ENCODE results near the gene OGDH. TPM values are rescaled to one million over a fixed set of nuclear protein-coding genes. Genes with fewer than 3 reads are reported as not detected.

The OGDH gene
- total RNA-seq, 3 donors from 2014 or later (not counting 1 experiment from before 2014, with no cell fraction given): 69.2 to 86.7 (median 81.4) TPM

- no peak overlapping the region for H3K4me3 ChIP-seq (ENCODE audit: low read length)
- Mint-ChIP-seq H3K36me3 (peaks cover 7% of the 10 kb centered on the region), H3K27ac (no peak overlapping the region), H3K4me3 (no peak overlapping the region), H3K9me3 (no peaks in the 10 kb centered on the region), H3K27me3 (ENCODE audit: low read depth in 2 of 2) (no peaks in the 10 kb centered on the region), H3K4me1 (peaks cover 0 to 3% of the 10 kb centered on the region in 2 donors)
- peaks cover 52% of the 10 kb centered on the region for H3K36me3 ChIP-seq (ENCODE audit: control insufficient read depth, insufficient read depth, low read length)
- H3K27ac ChIP-seq (ENCODE audit: low read length): no peak overlapping the region
- no peak for DNase-seq
- H3K9me3 ChIP-seq (ENCODE audit: control insufficient read depth, insufficient read depth, low read length): no peaks in the 10 kb centered on the region
- WGBS (ENCODE audit: insufficient coverage): 93% methylated on average over 3 of the region's 4 CpGs
- no peak for TF ChIP-seq CTCF (IDR thresholded peaks at IDR 0.05)
- H3K27me3 ChIP-seq (ENCODE audit: control insufficient read depth, insufficient read depth, low read length): no peaks in the 10 kb centered on the region
- no peak for ATAC-seq
- intact Hi-C loops (cut with micrococcal nuclease): no loop called here
- no peaks in the 10 kb centered on the region for H3K4me1 ChIP-seq (ENCODE audit: control insufficient read depth, insufficient read depth, low read length)
These were observed 71.7 kb downstream of the OGDH start for GRCh38 chr7:44678101-44678470.

GRCh38 chr7:44678471-44679179 is 72.2 kb downstream of the OGDH start:
- peaks cover 0 to 3% of the 10 kb centered on the region in 2 donors for H3K4me1 Mint-ChIP-seq
- H3K27ac Mint-ChIP-seq: peak overlapping the region in 1 of 2 donors; percentile 25

GRCh38 chr7:44681645-44682044 is 75.2 kb downstream of the OGDH start:
- H3K27ac Mint-ChIP-seq: peak overlapping the region in 1 of 2 donors; percentile 40
- WGBS (ENCODE audit: insufficient coverage): 95% methylated on average over 9 of the region's 9 CpGs
- DNase-seq (no peak), ATAC-seq (no peak)
- no peaks in the 10 kb centered on the region for H3K9me3 Mint-ChIP-seq
- no peak for TF ChIP-seq CTCF (IDR thresholded peaks at IDR 0.05)
- H3K4me3 Mint-ChIP-seq: no peak overlapping the region
- Histone ChIP-seq H3K4me3 (ENCODE audit: low read length) (no peak overlapping the region), H3K27ac (ENCODE audit: low read length) (no peak overlapping the region), H3K27me3 (ENCODE audit: control insufficient read depth, insufficient read depth, low read length) (no peaks in the 10 kb centered on the region), H3K4me1 (ENCODE audit: control insufficient read depth, insufficient read depth, low read length) (no peaks in the 10 kb centered on the region), H3K9me3 (ENCODE audit: control insufficient read depth, insufficient read depth, low read length) (no peaks in the 10 kb centered on the region), H3K36me3 (ENCODE audit: control insufficient read depth, insufficient read depth, low read length) (peaks cover 39% of the 10 kb centered on the region)
- H3K4me1 Mint-ChIP-seq: peaks cover 0 to 3% of the 10 kb centered on the region in 2 donors
- peaks cover 7% of the 10 kb centered on the region for H3K36me3 Mint-ChIP-seq
- no peaks in the 10 kb centered on the region for H3K27me3 Mint-ChIP-seq (ENCODE audit: low read depth in 2 of 2)
- intact Hi-C loops (cut with micrococcal nuclease): no loop called here

More at GRCh38 chr7:44678471-44679179, 72.2 kb downstream of the OGDH start:
- H3K9me3 ChIP-seq (ENCODE audit: control insufficient read depth, insufficient read depth, low read length): no peaks in the 10 kb centered on the region
- no peak overlapping the region for H3K4me3 ChIP-seq (ENCODE audit: low read length)
- H3K27me3 ChIP-seq (ENCODE audit: control insufficient read depth, insufficient read depth, low read length): no peaks in the 10 kb centered on the region
- TF ChIP-seq CTCF (IDR thresholded peaks at IDR 0.05): no peak
- Mint-ChIP-seq H3K9me3 (no peaks in the 10 kb centered on the region), H3K4me3 (no peak overlapping the region), H3K27me3 (ENCODE audit: low read depth in 2 of 2) (no peaks in the 10 kb centered on the region), H3K36me3 (peaks cover 7% of the 10 kb centered on the region)
- H3K4me1 ChIP-seq (ENCODE audit: control insufficient read depth, insufficient read depth, low read length): no peaks in the 10 kb centered on the region
- no peak overlapping the region for H3K27ac ChIP-seq (ENCODE audit: low read length)
- DNase-seq (no peak), ATAC-seq (no peak)
- 97% methylated on average over 5 of the region's 5 CpGs for WGBS (ENCODE audit: insufficient coverage)
- peaks cover 54% of the 10 kb centered on the region for H3K36me3 ChIP-seq (ENCODE audit: control insufficient read depth, insufficient read depth, low read length)
- intact Hi-C loops (cut with micrococcal nuclease): no loop called here

- Histone ChIP-seq H3K36me3 (ENCODE audit: control insufficient read depth, insufficient read depth, low read length) (peaks cover 24% of the 10 kb centered on the region), H3K9me3 (ENCODE audit: control insufficient read depth, insufficient read depth, low read length) (no peaks in the 10 kb centered on the region), H3K27me3 (ENCODE audit: control insufficient read depth, insufficient read depth, low read length) (no peaks in the 10 kb centered on the region), H3K4me1 (ENCODE audit: control insufficient read depth, insufficient read depth, low read length) (no peaks in the 10 kb centered on the region), H3K27ac (ENCODE audit: low read length) (no peak overlapping the region), H3K4me3 (ENCODE audit: low read length) (no peak overlapping the region)
- no CpG with 5 or more reads among the region's 1 CpG for WGBS (ENCODE audit: insufficient coverage)
- no peaks in the 10 kb centered on the region for H3K9me3 Mint-ChIP-seq
- ATAC-seq: no peak
- DNase-seq: no peak
- no peaks in the 10 kb centered on the region for H3K27me3 Mint-ChIP-seq (ENCODE audit: low read depth in 2 of 2)
- H3K27ac Mint-ChIP-seq: peak overlapping the region in 1 of 2 donors; percentile 29
- no peak for TF ChIP-seq CTCF (IDR thresholded peaks at IDR 0.05)
- H3K36me3 Mint-ChIP-seq: no peaks in the 10 kb centered on the region
- intact Hi-C loops (cut with micrococcal nuclease): no loop called here
- peaks cover 0 to 1% of the 10 kb centered on the region in 2 donors for H3K4me1 Mint-ChIP-seq
- no peak overlapping the region for H3K4me3 Mint-ChIP-seq
These were observed 79.3 kb downstream of the OGDH start for GRCh38 chr7:44685723-44686122.

Measured in natural killer cell (primary cell).